ENCODE data around the gene PUM1.

PUM1 gene

GRCh38 chr1:30900931-30901560 is 164.5 kb downstream of the PUM1 start:
- in situ Hi-C loops (cut with MboI; ENCODE audit: low sequenced_read_pairs, unreplicated experiment) = no loop called here
- TF ChIP-seq, protein P1, sequence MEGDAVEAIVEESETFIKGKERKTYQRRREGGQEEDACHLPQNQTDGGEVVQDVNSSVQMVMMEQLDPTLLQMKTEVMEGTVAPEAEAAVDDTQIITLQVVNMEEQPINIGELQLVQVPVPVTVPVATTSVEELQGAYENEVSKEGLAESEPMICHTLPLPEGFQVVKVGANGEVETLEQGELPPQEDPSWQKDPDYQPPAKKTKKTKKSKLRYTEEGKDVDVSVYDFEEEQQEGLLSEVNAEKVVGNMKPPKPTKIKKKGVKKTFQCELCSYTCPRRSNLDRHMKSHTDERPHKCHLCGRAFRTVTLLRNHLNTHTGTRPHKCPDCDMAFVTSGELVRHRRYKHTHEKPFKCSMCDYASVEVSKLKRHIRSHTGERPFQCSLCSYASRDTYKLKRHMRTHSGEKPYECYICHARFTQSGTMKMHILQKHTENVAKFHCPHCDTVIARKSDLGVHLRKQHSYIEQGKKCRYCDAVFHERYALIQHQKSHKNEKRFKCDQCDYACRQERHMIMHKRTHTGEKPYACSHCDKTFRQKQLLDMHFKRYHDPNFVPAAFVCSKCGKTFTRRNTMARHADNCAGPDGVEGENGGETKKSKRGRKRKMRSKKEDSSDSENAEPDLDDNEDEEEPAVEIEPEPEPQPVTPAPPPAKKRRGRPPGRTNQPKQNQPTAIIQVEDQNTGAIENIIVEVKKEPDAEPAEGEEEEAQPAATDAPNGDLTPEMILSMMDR (IDR thresholded peaks at IDR 0.05; ENCODE audit: borderline replicate concordance, control extremely low read depth, extremely low read depth, insufficient read depth, missing control alignments) = no peak

GRCh38 chr1:30900486-30900885 is 165.0 kb downstream of the PUM1 start:
- in situ Hi-C loops (cut with MboI; ENCODE audit: low sequenced_read_pairs, unreplicated experiment) = no loop called here
- no peak for DNase-seq (ENCODE audit: low spot score)
- TF ChIP-seq, protein P1 (IDR thresholded peaks at IDR 0.05; ENCODE audit: borderline replicate concordance, control extremely low read depth, extremely low read depth, insufficient read depth, missing control alignments) = no peak

More at GRCh38 chr1:30900931-30901560, 164.5 kb downstream of the PUM1 start:
- DNase-seq (ENCODE audit: low spot score) = no peak

GRCh38 chr1:30899577-30900389 is 165.7 kb downstream of the PUM1 start:
- in situ Hi-C loops (cut with MboI; ENCODE audit: low sequenced_read_pairs, unreplicated experiment) = no loop called here
- DNase-seq (ENCODE audit: low spot score) = no peak
- TF ChIP-seq, protein P1 (IDR thresholded peaks at IDR 0.05; ENCODE audit: borderline replicate concordance, control extremely low read depth, extremely low read depth, insufficient read depth, missing control alignments) = no peak

DNA sequence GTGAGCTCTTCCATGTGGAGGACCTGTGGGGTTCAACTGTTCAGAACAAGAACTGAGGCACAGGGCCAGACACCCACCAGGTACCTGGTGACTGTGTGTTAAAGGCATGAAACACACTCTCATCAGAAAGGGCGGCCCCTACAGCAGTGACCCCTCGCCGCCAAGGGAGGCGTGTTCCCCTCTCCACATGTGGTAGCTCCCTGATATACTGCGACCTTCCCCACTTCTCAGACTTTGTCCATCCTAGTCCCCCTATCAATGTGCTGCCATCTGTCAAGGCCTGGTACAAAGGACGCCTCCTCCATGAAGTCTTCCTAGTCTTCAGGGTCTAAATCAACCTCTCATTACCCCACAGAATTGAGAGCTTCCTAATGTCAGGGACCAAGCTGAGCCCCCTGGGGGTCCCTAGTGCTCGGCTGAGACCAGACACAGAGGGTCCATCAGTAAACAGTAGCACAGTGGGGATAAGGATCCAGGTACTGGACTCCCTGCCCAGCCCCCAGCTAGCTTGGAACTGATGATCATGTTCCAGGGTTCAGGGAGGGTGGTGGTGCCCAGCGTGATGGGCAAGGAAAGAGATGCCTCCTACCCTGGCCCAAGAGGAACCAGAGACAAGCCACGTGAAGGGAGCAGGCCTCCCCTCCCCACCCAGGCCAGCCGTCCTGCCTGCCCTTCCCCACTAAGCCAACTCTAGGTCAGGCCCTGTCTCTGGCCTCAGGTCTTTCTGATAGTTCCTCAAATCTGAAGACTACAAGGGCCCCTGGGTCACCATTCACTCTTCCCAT is 167.3 kb downstream of the PUM1 start:
- in situ Hi-C loops (cut with MboI; ENCODE audit: low sequenced_read_pairs, unreplicated experiment) = no loop called here
- DNase-seq (ENCODE audit: low spot score) = no peak
- TF ChIP-seq, protein P1 (IDR thresholded peaks at IDR 0.05; ENCODE audit: borderline replicate concordance, control extremely low read depth, extremely low read depth, insufficient read depth, missing control alignments) = no peak

DNA sequence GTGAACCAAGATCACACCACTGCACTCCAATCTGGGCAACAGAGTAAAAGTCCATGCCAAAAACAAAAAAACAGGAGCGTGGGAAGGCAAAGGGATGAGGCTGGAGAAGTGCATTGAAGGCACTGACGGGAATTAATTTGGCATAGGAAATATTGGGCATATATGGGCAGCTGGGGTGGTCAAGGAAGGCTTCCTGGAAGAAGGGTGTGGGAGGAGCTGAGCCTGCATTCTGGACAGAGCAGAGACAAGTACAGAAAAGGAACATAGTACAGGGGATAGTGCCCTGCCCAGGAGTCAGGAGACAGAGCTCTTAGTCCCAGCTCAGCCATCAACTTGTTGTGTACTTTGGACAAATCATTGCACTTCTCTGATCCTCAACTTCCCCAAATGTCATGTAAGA is 168.6 kb downstream of the PUM1 start:
- DNase-seq (ENCODE audit: low spot score) = no peak
- TF ChIP-seq, protein P1 (IDR thresholded peaks at IDR 0.05; ENCODE audit: borderline replicate concordance, control extremely low read depth, extremely low read depth, insufficient read depth, missing control alignments) = no peak
- in situ Hi-C loops (cut with MboI; ENCODE audit: low sequenced_read_pairs, unreplicated experiment) = no loop called here

DNA sequence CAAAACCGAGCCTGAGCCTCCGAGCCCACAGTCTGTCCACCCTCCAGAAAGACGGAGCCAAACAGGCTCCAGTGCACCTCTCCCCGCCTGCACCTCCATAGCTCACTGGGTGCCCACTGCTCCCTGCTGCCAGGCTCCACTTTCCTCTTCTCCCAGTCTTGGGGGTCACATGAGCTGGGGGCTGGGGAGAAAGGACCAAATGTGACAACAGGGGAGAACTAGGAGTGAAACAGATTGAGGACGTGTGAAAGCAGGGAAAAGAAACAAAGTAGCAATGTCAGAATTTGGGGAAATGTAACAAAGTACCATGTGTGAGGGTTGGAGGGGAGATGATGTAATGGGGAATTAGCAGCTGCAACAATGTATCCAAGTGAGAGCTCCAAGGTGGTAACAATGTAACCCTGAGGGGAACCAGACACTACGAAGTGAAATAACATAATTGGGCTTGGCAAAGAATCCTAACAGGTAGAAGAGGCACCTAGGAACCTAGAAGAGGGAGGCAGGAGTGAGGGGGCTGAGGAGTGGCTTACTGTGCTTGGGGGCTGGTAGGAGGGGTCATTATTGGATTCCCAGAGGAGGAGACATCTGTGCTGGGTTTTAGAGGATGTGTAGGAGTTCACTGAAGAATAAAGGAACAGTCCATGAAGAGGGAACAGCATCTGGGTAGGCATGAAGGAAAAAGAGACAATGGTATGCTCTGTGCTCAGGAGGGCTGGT is 169.4 kb downstream of the PUM1 start:
- DNase-seq (ENCODE audit: low spot score) = no peak
- in situ Hi-C loops (cut with MboI; ENCODE audit: low sequenced_read_pairs, unreplicated experiment) = no loop called here
- TF ChIP-seq, protein P1 (IDR thresholded peaks at IDR 0.05; ENCODE audit: borderline replicate concordance, control extremely low read depth, extremely low read depth, insufficient read depth, missing control alignments) = no peak

All from GM13976 (cell line).